Body of pancreas (tissue), 4 donors: ENCODE results near the gene DNASE1.

ENCODE experiments used
- POLR2A ChIP-seq, 3 donors: fragments of 450-650 bp; IDR thresholded peaks; one replicate each; pipeline ENCODE4 v1.6.1; 2016; ENCODE audit warnings: antibody characterized with exemption in 3 of 3, mild to moderate bottlenecking in 2 of 3
- TF ChIP-seq, protein P1 (sequence below), 7 experiments: fragments of 450-650 bp in 4 of 7; fragments of 200-600 bp in 3 of 7; sonication (generic) in 3 of 7; IDR thresholded peaks; one replicate each; pipeline ENCODE4 v1.5.1; 2016 to 2019; ENCODE audit warnings: antibody characterized with exemption in 7 of 7

DNA sequence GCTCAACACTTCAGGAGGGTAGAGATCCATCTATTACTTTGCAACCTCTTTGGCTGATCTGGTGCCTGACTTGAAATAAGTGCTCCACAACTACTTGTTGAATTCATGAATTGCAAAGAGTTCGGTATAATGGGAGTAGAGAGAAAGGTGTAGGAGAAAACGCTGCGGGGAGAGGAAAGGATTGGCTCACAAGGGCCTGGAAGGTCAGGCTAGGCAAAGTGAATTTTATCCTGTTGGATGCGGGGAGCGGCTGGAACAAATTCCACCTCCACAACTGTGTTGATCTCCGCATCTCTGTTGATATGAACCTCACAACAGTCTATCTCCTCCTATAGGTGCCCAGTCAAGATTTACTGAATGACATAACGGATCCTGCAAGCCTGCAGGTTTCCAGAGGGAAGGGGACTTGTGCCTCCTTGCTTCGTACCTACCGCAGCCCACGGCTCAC, 43.8 kb upstream of the DNASE1 start:
- TF ChIP-seq, protein P1, sequence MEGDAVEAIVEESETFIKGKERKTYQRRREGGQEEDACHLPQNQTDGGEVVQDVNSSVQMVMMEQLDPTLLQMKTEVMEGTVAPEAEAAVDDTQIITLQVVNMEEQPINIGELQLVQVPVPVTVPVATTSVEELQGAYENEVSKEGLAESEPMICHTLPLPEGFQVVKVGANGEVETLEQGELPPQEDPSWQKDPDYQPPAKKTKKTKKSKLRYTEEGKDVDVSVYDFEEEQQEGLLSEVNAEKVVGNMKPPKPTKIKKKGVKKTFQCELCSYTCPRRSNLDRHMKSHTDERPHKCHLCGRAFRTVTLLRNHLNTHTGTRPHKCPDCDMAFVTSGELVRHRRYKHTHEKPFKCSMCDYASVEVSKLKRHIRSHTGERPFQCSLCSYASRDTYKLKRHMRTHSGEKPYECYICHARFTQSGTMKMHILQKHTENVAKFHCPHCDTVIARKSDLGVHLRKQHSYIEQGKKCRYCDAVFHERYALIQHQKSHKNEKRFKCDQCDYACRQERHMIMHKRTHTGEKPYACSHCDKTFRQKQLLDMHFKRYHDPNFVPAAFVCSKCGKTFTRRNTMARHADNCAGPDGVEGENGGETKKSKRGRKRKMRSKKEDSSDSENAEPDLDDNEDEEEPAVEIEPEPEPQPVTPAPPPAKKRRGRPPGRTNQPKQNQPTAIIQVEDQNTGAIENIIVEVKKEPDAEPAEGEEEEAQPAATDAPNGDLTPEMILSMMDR (IDR thresholded peaks at IDR 0.05), result no peak
- TF ChIP-seq POLR2A (IDR thresholded peaks at IDR 0.05), result no peak
